ENCODE data around the gene KCNJ15. TPM values are rescaled to one million over a fixed set of nuclear protein-coding genes. Genes with fewer than 3 reads are reported as not detected.

The KCNJ15 gene
- total and polyA plus RNA-seq, 2 experiments from 2014 or later, result not detected

GRCh38 chr21:38254970-38255369, 1.8 kb upstream of the KCNJ15 start (continued):
- no peak for TF ChIP-seq ZNF462 (CRISPR knock-in tag; IDR thresholded peaks at IDR 0.05)
- no peak for TF ChIP-seq ZNF331 (CRISPR knock-in tag; IDR thresholded peaks at IDR 0.05; ENCODE audit: low read depth)

GRCh38 chr21:38255571-38256117, 1.1 kb upstream of the KCNJ15 start:
- H3K9me3 Mint-ChIP-seq, result no peaks in the 10 kb centered on the region; the same call in 2 of the 3 replicates
- Histone ChIP-seq H2AFZ (no peak overlapping the region), H3F3A (replicated peaks; ENCODE audit: low read depth) (no peaks in the 10 kb centered on the region), H3K27me3 (ENCODE audit: insufficient read depth) (no peaks in the 10 kb centered on the region), H3K4me1 (ENCODE audit: insufficient read depth) (no peaks in the 10 kb centered on the region), H3K9me2 (ENCODE audit: insufficient read depth) (peaks cover 9% of the 10 kb centered on the region; the same call in 1 of the 2 replicates), H3K36me3 (ENCODE audit: insufficient read depth) (no peaks in the 10 kb centered on the region), H3K79me2 (replicated peaks; ENCODE audit: insufficient read depth) (no peaks in the 10 kb centered on the region), H3K4me3 (no peak overlapping the region), H4K20me1 (replicated peaks; ENCODE audit: insufficient read depth) (no peaks in the 10 kb centered on the region), H3K27ac (ENCODE audit: low read depth) (no peak overlapping the region), H3K4me2 (no peak overlapping the region)
- ATAC-seq, result no peak
- peaks cover 5% of the 10 kb centered on the region; the same call in 2 of the 3 replicates for H3K4me1 Mint-ChIP-seq
- no peak overlapping the region for H3K27ac Mint-ChIP-seq
- no peak overlapping the region for H3K4me3 Mint-ChIP-seq
- peaks cover 10% of the 10 kb centered on the region for H3K27me3 Mint-ChIP-seq (ENCODE audit: insufficient read depth, low read depth, poor library complexity)
- H3K36me3 Mint-ChIP-seq (ENCODE audit: low read depth), result no peaks in the 10 kb centered on the region
- DNase-seq (ENCODE audit: low spot score), result no peak
- TF ChIP-seq ETS1 (IDR thresholded peaks at IDR 0.05), result no peak
- TF ChIP-seq EZH2 (IDR thresholded peaks at IDR 0.05; ENCODE audit: low read depth, unreplicated experiment), result no peak
- no peak for TF ChIP-seq ZNF114 (CRISPR knock-in tag; IDR thresholded peaks at IDR 0.05)
- TF ChIP-seq POLR2AphosphoS5 (IDR thresholded peaks at IDR 0.05; ENCODE audit: low read depth), result no peak
- TF ChIP-seq CTCF (conservative IDR thresholded peaks at IDR 0.05; ENCODE audit: low read depth in 2 of 2), result no peak
- TF ChIP-seq ZNF331 (CRISPR knock-in tag; IDR thresholded peaks at IDR 0.05; ENCODE audit: low read depth), result no peak
- no peak for TF ChIP-seq REST (IDR thresholded peaks at IDR 0.05; ENCODE audit: unreplicated experiment)
- TF ChIP-seq EZH2phosphoT487 (IDR thresholded peaks at IDR 0.05; ENCODE audit: unreplicated experiment), result no peak

All from GM23338 (cell line).